Measurements from ENCODE around the gene IL31RA.

DNA sequence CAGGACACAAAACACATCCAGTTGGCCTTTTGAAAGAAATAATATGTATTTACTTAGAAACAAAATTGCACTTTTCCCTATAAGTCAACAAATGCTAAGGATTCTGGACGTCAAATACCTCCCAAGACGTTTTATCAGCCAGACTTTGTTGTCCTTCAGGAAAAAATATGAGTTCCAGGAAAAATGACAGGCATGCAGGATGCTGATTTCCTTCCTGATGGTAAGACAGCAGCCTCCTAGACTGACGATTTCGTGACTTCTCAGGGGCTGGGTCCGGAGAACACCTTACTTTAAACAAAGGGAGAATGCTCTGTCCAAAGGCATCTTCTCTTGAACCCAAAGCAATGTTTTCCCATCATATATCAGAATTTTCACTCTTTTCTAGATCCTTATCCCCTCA is 74.6 kb downstream of the IL31RA start:
- TF ChIP-seq, protein P1, sequence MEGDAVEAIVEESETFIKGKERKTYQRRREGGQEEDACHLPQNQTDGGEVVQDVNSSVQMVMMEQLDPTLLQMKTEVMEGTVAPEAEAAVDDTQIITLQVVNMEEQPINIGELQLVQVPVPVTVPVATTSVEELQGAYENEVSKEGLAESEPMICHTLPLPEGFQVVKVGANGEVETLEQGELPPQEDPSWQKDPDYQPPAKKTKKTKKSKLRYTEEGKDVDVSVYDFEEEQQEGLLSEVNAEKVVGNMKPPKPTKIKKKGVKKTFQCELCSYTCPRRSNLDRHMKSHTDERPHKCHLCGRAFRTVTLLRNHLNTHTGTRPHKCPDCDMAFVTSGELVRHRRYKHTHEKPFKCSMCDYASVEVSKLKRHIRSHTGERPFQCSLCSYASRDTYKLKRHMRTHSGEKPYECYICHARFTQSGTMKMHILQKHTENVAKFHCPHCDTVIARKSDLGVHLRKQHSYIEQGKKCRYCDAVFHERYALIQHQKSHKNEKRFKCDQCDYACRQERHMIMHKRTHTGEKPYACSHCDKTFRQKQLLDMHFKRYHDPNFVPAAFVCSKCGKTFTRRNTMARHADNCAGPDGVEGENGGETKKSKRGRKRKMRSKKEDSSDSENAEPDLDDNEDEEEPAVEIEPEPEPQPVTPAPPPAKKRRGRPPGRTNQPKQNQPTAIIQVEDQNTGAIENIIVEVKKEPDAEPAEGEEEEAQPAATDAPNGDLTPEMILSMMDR (IDR thresholded peaks at IDR 0.05), result no peak
- no peak for TF ChIP-seq POLR2A (IDR thresholded peaks at IDR 0.05)
- TF ChIP-seq EP300 (IDR thresholded peaks at IDR 0.05), result no peak
